GM23248 (cell line): Measurements from ENCODE around the gene CELA3A.
"Not testable (repeated sequence)": the region's sequence is repeated elsewhere in the genome, so short reads cannot be mapped to it uniquely, and the experiment has no call there.

Source experiments
- EZH2 ChIP-seq: fragments of 200-600 bp; sonication (generic); IDR thresholded peaks from 2 replicates; pipeline ENCODE4 v1.6.1; 2018; ENCODE audit warnings: antibody characterized with exemption, mild to moderate bottlenecking; ENCODE audit not compliant: insufficient read depth, poor library complexity, severe bottlenecking
- EZH2phosphoT487 ChIP-seq: fragments of 200-600 bp; sonication (generic); IDR thresholded peaks from 2 replicates; pipeline ENCODE4 v1.6.1; 2018; ENCODE audit warnings: antibody characterized with exemption, moderate library complexity, mild to moderate bottlenecking, low read depth; ENCODE audit not compliant: insufficient read depth

GRCh38 chr1:22014575-22015206 is 13.2 kb downstream of the CELA3A start:
- not testable (repeated sequence) for TF ChIP-seq EZH2, EZH2phosphoT487
